CD4-positive, CD25-positive, alpha-beta regulatory T cell (primary cell): Measurements from ENCODE around the gene WNT10A. TPM values are rescaled to one million over a fixed set of nuclear protein-coding genes. Genes with fewer than 3 reads are reported as not detected.
A peak's percentile ranks its signal among the peaks of the same experiment; 100 is the strongest.

Experiments used
- ATAC-seq, 2 donors: fragments of 150-1000 bp; cut with Tn5 transposase; one replicate each; pipeline ENCODE4 v1.10.0; 2021; ENCODE audit warnings: low read depth in 2 of 2, moderate number of reproducible peaks in 2 of 2, moderate library complexity in 1 of 2
- DNase-seq, 3 donors: peaks; one replicate each; pipeline versions ENCODE4 v3.0.0 to v3.0.0-alpha.2; 2012 to 2022; ENCODE audit warnings: mixed read lengths in 1 of 3
- H3K27ac ChIP-seq: one replicate; pipeline ENCODE4 v1.7.0; 2013; ENCODE audit warnings: mild to moderate bottlenecking, low read length; ENCODE audit not compliant: insufficient read depth, poor library complexity, severe bottlenecking
- H3K27me3 ChIP-seq: one replicate; pipeline ENCODE4 v1.7.0; 2013; ENCODE audit warnings: low read length; ENCODE audit not compliant: control insufficient read depth, insufficient read depth
- H3K36me3 ChIP-seq: one replicate; pipeline ENCODE4 v1.7.0; 2013; ENCODE audit warnings: mild to moderate bottlenecking, low read length, moderate library complexity; ENCODE audit not compliant: control insufficient read depth, insufficient read depth
- H3K4me1 ChIP-seq: 2 replicates; pipeline ENCODE4 v1.7.0; 2013; ENCODE audit warnings: mild to moderate bottlenecking, low read length; ENCODE audit not compliant: insufficient read depth, control insufficient read depth, poor library complexity, severe bottlenecking
- H3K4me3 ChIP-seq: one replicate; pipeline ENCODE4 v1.7.0; 2013; ENCODE audit warnings: low read depth, mild to moderate bottlenecking, low read length, moderate library complexity
- H3K9me3 ChIP-seq, 2 experiments: 1 replicate in 1 of 2; 2 replicates in 1 of 2; pipeline ENCODE4 v1.7.0; 2013; ENCODE audit warnings: low read length in 2 of 2, mild to moderate bottlenecking in 1 of 2, moderate library complexity in 1 of 2; ENCODE audit not compliant: control insufficient read depth in 2 of 2
- H3K27ac Mint-ChIP-seq, 3 donors: one replicate each; pipeline ENCODE4 v1.8.0; 2020 to 2022; ENCODE audit warnings: mild to moderate bottlenecking in 3 of 3, mixed read lengths in 3 of 3, moderate library complexity in 2 of 3
- H3K27me3 Mint-ChIP-seq: one replicate; pipeline ENCODE4 v1.8.0; 2022; ENCODE audit warnings: mild to moderate bottlenecking, mixed read lengths
- H3K36me3 Mint-ChIP-seq: one replicate; pipeline ENCODE4 v1.8.0; 2020; ENCODE audit warnings: mixed read lengths
- H3K4me1 Mint-ChIP-seq, 4 donors: one replicate each; pipeline ENCODE4 v1.8.0; 2020 to 2022; ENCODE audit warnings: mixed read lengths in 4 of 4, mild to moderate bottlenecking in 1 of 4
- H3K4me3 Mint-ChIP-seq, 4 donors: one replicate each; pipeline ENCODE4 v1.8.0; 2020 to 2022; ENCODE audit warnings: mild to moderate bottlenecking in 4 of 4, mixed read lengths in 4 of 4, moderate library complexity in 3 of 4
- H3K9me3 Mint-ChIP-seq, 7 donors: one replicate each; pipeline ENCODE4 v1.8.0; 2020 to 2022; ENCODE audit warnings: mixed read lengths in 7 of 7, mild to moderate bottlenecking in 3 of 7, moderate library complexity in 2 of 7
- polyA plus RNA-seq, 4 donors: library from polyadenylated mRNA; unstranded; fragments of 300-500 nt; fragmentation: Illumina TruSeq; gene quantifications; one replicate each; pipeline ENCODE4 v1.2.3, GENCODE V29; 2021
- total RNA-seq: library from RNA; stranded (reverse); gene quantifications from one replicate; pipeline ENCODE4 v1.2.3, GENCODE V29; 2022

WNT10A gene
- total and polyA plus RNA-seq, 5 donors from 2014 or later = 6.3 to 11.0 (median 9.9) TPM

DNA sequence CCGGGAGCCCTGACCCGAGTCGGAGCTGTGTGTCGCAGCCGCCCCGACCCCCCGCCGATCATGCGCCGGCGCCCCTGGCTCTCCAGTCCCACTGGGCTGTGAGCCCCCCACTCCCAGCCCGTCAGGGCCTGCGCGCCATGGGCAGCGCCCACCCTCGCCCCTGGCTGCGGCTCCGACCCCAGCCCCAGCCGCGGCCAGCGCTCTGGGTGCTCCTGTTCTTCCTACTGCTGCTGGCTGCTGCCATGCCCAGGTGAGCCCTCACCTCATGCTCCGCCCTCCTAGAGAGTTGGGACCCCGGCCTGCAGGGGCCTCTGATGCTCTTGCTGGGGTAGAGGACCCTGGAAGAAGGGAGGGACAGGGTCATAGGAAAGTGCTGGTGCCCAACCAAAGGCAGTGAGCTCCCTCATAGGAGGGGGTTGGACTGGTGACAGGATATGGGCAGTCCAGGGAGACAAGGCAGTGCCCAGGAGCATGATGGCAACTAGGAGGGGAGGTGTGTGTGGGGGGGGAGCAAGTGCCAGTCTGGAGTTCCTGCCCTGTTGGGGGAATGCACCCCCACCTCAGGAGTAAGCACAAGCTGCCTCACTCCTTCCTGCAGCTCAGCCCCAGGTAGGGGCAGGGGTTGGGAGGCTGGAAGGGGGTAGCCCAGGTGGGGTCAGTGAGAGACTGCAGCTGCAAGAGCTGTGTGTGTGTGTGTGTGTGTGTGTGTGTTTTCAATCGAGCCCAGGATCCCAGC is 375 bp downstream of the WNT10A start:
- Histone ChIP-seq H3K4me3 (peak overlapping the region; percentile 75), H3K4me1 (peaks cover 66% of the 10 kb centered on the region), H3K36me3 (no peaks in the 10 kb centered on the region), H3K27me3 (no peaks in the 10 kb centered on the region), H3K9me3 (no peaks in the 10 kb centered on the region), H3K27ac (peak overlapping the region; percentile 92)
- peak overlapping the region in 2 of 3 donors; percentile 89 to 95 for H3K27ac Mint-ChIP-seq
- H3K4me3 Mint-ChIP-seq = peak overlapping the region; percentile 74 to 92 (median 89)
- ATAC-seq (no peak), DNase-seq (no peak)
- H3K36me3 Mint-ChIP-seq = no peaks in the 10 kb centered on the region
- no peaks in the 10 kb centered on the region for H3K9me3 Mint-ChIP-seq
- peaks cover 4 to 71% (median 38%) of the 10 kb centered on the region in 4 donors for H3K4me1 Mint-ChIP-seq
- peaks cover 5% of the 10 kb centered on the region for H3K27me3 Mint-ChIP-seq

DNA sequence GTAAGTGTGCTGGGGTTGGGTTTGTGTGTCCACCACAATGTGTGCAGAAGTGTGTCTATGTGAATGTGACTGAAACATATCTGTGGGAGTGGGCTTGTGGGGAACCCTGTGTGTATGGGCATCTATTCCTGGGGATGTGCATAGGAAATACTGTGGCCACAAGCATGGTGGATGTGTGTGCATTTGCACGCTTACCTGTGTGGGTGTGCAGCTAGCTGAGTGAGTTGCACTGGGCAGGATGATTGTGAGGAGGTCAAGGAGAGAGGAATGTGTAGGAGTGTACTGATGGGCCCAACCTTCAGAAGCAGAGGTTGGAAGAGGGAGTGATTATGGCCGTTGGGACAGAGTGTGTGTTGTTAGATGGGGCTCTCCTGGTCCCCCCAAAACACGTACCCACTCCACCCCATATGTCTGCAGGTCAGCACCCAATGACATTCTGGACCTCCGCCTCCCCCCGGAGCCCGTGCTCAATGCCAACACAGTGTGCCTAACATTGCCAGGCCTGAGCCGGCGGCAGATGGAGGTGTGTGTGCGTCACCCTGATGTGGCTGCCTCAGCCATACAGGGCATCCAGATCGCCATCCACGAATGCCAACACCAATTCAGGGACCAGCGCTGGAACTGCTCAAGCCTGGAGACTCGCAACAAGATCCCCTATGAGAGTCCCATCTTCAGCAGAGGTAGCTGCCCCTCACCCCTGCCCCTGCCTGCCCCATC is 1.2 kb downstream of the WNT10A start:
- peak overlapping the region; percentile 92 for H3K27ac ChIP-seq
- H3K27me3 Mint-ChIP-seq = no peaks in the 10 kb centered on the region
- peak overlapping the region; percentile 74 to 92 (median 89) for H3K4me3 Mint-ChIP-seq
- no peaks in the 10 kb centered on the region for H3K36me3 Mint-ChIP-seq
- H3K4me1 ChIP-seq = peaks cover 66% of the 10 kb centered on the region
- no peaks in the 10 kb centered on the region for H3K27me3 ChIP-seq
- peak overlapping the region; percentile 75 for H3K4me3 ChIP-seq
- H3K9me3 ChIP-seq = no peaks in the 10 kb centered on the region
- H3K9me3 Mint-ChIP-seq = no peaks in the 10 kb centered on the region
- H3K27ac Mint-ChIP-seq = peak overlapping the region in 2 of 3 donors; percentile 89 to 95
- no peaks in the 10 kb centered on the region for H3K36me3 ChIP-seq
- no peak for ATAC-seq
- DNase-seq = no peak
- peaks cover 4 to 69% (median 34%) of the 10 kb centered on the region in 4 donors for H3K4me1 Mint-ChIP-seq

DNA sequence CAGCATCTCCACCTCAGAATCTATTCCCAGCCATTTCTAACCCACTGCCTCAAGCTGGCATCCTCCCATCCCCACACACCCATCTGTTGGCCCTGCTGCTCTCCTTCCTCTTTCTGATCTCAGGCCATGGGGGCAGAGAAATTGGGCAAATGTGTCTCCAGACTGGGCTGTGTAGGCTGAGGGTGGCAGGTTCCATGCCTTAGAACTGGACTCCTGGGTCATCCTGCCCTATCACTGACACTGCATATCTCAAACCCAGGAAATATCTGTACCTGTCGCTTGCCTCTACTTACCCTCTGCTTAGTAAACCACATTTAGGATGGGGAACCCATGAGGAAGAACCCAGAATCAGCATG is 1.8 kb downstream of the WNT10A start:
- no peaks in the 10 kb centered on the region for H3K9me3 ChIP-seq
- Mint-ChIP-seq H3K9me3 (no peaks in the 10 kb centered on the region), H3K27me3 (no peaks in the 10 kb centered on the region), H3K27ac (peak overlapping the region in 2 of 3 donors; percentile 89 to 95), H3K4me1 (peaks cover 4 to 66% (median 37%) of the 10 kb centered on the region in 4 donors), H3K36me3 (no peaks in the 10 kb centered on the region), H3K4me3 (peak overlapping the region; percentile 74 to 92 (median 89))
- H3K4me1 ChIP-seq = peaks cover 64% of the 10 kb centered on the region
- H3K36me3 ChIP-seq = no peaks in the 10 kb centered on the region
- H3K4me3 ChIP-seq = peak overlapping the region; percentile 30
- peak overlapping the region; percentile 92 for H3K27ac ChIP-seq
- no peak for DNase-seq
- no peaks in the 10 kb centered on the region for H3K27me3 ChIP-seq
- ATAC-seq = no peak

DNA sequence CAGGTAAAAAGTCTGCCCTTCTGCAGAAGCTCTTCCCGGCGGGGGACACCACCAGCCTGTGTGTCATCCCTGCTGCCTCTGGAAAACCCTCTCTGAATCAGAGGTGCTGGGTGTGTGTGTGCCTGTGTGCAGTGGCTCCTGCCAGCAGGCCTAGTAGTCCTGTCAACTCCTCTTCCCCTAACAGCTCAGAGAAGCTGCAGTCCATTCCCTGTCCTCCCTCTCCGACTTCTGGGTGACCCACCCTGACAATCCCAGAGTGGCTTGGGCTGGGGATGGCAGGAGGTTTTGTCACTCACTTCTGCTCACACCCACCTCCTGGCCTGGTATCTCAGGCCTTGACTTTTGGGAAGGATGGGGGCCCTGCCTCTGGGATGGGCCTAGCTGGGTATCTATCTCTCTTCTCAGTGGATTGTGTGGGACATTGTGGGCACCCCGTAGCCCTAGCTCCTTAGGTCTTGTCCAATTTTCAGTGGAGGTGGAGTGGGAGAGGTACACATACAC is 2.3 kb downstream of the WNT10A start:
- Histone ChIP-seq H3K27me3 (no peaks in the 10 kb centered on the region), H3K36me3 (no peaks in the 10 kb centered on the region), H3K4me3 (peak overlapping the region; percentile 30), H3K9me3 (no peaks in the 10 kb centered on the region), H3K4me1 (peaks cover 64% of the 10 kb centered on the region), H3K27ac (peak overlapping the region; percentile 92)
- no peak for ATAC-seq
- Mint-ChIP-seq H3K27ac (peak overlapping the region in 2 of 3 donors; percentile 89 to 95), H3K4me3 (peak overlapping the region; percentile 74 to 91 (median 84)), H3K27me3 (no peaks in the 10 kb centered on the region), H3K9me3 (no peaks in the 10 kb centered on the region), H3K4me1 (peaks cover 7 to 66% (median 38%) of the 10 kb centered on the region in 4 donors), H3K36me3 (no peaks in the 10 kb centered on the region)
- no peak for DNase-seq

- Mint-ChIP-seq H3K4me3 (peak overlapping the region; percentile 74 to 91 (median 84)), H3K4me1 (peaks cover 8 to 61% (median 38%) of the 10 kb centered on the region in 4 donors), H3K27ac (peak overlapping the region; percentile 92 to 95 (median 95))
These were observed 3.1 kb downstream of the WNT10A start for GRCh38 chr2:218883491-218884490.

GRCh38 chr2:218884519-218884918 is 3.9 kb downstream of the WNT10A start:
- no peak for DNase-seq
- peak overlapping the region; percentile 69 to 75 (median 73) for H3K4me3 Mint-ChIP-seq
- H3K4me1 Mint-ChIP-seq = peaks cover 8 to 56% (median 34%) of the 10 kb centered on the region in 4 donors

More at GRCh38 chr2:218883491-218884490, 3.1 kb downstream of the WNT10A start:
- Histone ChIP-seq H3K4me3 (no peak overlapping the region), H3K27me3 (no peaks in the 10 kb centered on the region), H3K27ac (peak overlapping the region; percentile 71), H3K9me3 (no peaks in the 10 kb centered on the region), H3K36me3 (peaks cover 4% of the 10 kb centered on the region), H3K4me1 (peaks cover 64% of the 10 kb centered on the region)
- H3K36me3 Mint-ChIP-seq = no peaks in the 10 kb centered on the region
- peak in 2 of 3 donors; percentile 28 to 48 for DNase-seq
- peak in 1 of 2 donors; percentile 18 for ATAC-seq
- no peaks in the 10 kb centered on the region for H3K9me3 Mint-ChIP-seq
- H3K27me3 Mint-ChIP-seq = no peaks in the 10 kb centered on the region

More at GRCh38 chr2:218884519-218884918, 3.9 kb downstream of the WNT10A start:
- Histone ChIP-seq H3K36me3 (peaks cover 6% of the 10 kb centered on the region), H3K4me1 (peaks cover 59% of the 10 kb centered on the region), H3K27me3 (no peaks in the 10 kb centered on the region), H3K4me3 (no peak overlapping the region), H3K9me3 (no peaks in the 10 kb centered on the region), H3K27ac (peak overlapping the region; percentile 24)
- no peaks in the 10 kb centered on the region for H3K9me3 Mint-ChIP-seq
- no peaks in the 10 kb centered on the region for H3K36me3 Mint-ChIP-seq
- H3K27ac Mint-ChIP-seq = peak overlapping the region; percentile 82 to 92 (median 83)
- no peaks in the 10 kb centered on the region for H3K27me3 Mint-ChIP-seq
- ATAC-seq = no peak
